ENCODE data around the gene ADGRG2.

DNA sequence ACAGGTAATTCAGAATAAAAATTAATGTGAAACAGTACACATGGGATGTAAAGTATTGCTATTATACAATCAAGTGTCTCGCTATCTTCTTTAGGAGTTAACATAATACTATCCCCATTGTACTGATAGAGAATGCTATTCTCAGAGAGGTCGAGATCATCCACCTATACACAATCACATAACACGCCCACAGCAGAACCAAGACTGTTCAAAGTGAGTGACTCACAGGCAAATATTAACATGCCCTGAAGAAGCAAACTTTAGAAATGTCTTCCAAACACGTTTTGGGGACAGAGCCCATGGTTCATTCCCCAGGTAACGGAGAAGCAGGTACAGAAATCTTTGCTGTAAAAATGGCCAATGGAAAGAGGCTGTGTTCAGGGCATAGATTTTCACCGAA, 88.2 kb downstream of the ADGRG2 start:
- no peak for TF ChIP-seq EGR1 (IDR thresholded peaks at IDR 0.05; ENCODE audit: low read depth)
- no peak for TF ChIP-seq EZH2phosphoT487 (IDR thresholded peaks at IDR 0.05; ENCODE audit: borderline replicate concordance)
- TF ChIP-seq JUND (IDR thresholded peaks at IDR 0.05) = no peak
- no peak for TF ChIP-seq ELF1 (IDR thresholded peaks at IDR 0.05; ENCODE audit: borderline replicate concordance, low read depth)
- TF ChIP-seq ZNF274 (IDR thresholded peaks at IDR 0.05; ENCODE audit: low read depth, low read length) = no peak

All from HCT116 (cell line).